MCF 10A (cell line): Measurements from ENCODE around the gene LHFPL3. TPM values are rescaled to one million over a fixed set of nuclear protein-coding genes. Genes with fewer than 3 reads are reported as not detected.
A peak's percentile ranks its signal among the peaks of the same experiment; 100 is the strongest.

ENCODE experiments used
- BruUV-seq: library from RNA; stranded (reverse); fragments of 400-500 nt; replicated peaks from 2 replicates; lab custom pipeline; 2021; lab: Mats Ljungman, UMichigan
- CTCF ChIA-PET: fragments of 300-600 bp; sonication (Branson Sonifier 250); formaldehyde crosslinking; extraction: SDS; loops from one replicate; lab custom pipeline; 2021; ENCODE audit warnings: antibody characterized with exemption, inconsistent platforms; lab: Yijun Ruan, JAX
- POLR2A ChIA-PET: fragments of 300-600, 350-650 bp; sonication (Branson Sonifier 250); formaldehyde crosslinking; extraction: SDS; loops from one replicate; lab custom pipeline; 2020; ENCODE audit warnings: antibody characterized with exemption, inconsistent platforms; lab: Yijun Ruan, JAX
- DNase-seq: peaks from one replicate; pipeline ENCODE4 v3.0.0-alpha.2; 2018; ENCODE audit not compliant: unreplicated experiment
- H3K27ac Mint-ChIP-seq: one replicate; pipeline ENCODE4 v1.8.0; 2022; ENCODE audit warnings: mild to moderate bottlenecking, low read depth, mixed read lengths; ENCODE audit not compliant: unreplicated experiment
- H3K27me3 Mint-ChIP-seq: one replicate; pipeline ENCODE4 v1.8.0; 2022; ENCODE audit warnings: mixed read lengths; ENCODE audit not compliant: insufficient read depth, unreplicated experiment
- H3K36me3 Mint-ChIP-seq: one replicate; pipeline ENCODE4 v1.8.0; 2022; ENCODE audit warnings: mild to moderate bottlenecking, moderate library complexity, mixed read lengths; ENCODE audit not compliant: insufficient read depth, unreplicated experiment
- H3K4me1 Mint-ChIP-seq: one replicate; pipeline ENCODE4 v1.8.0; 2022; ENCODE audit warnings: mixed read lengths; ENCODE audit not compliant: insufficient read depth, unreplicated experiment
- H3K4me3 Mint-ChIP-seq: one replicate; pipeline ENCODE4 v1.8.0; 2022; ENCODE audit warnings: mild to moderate bottlenecking, moderate library complexity, mixed read lengths; ENCODE audit not compliant: unreplicated experiment
- H3K9me3 Mint-ChIP-seq: one replicate; pipeline ENCODE4 v1.8.0; 2022; ENCODE audit warnings: mixed read lengths; ENCODE audit not compliant: unreplicated experiment
- CTCF ChIP-seq: fragments of 200-600 bp; IDR thresholded peaks from one replicate; pipeline ENCODE4 v1.8.0; 2022; ENCODE audit warnings: antibody characterized with exemption, mild to moderate bottlenecking; ENCODE audit not compliant: unreplicated experiment
- intact Hi-C: fragments of 100-400 bp; cut with micrococcal nuclease; formaldehyde crosslinking; loops from 2 replicates; pipeline ENCODE4 v1.14.1; 2022
- total RNA-seq: library from RNA; stranded (reverse); gene quantifications from 2 replicates; pipeline ENCODE4 v1.2.3, GENCODE V29; 2022

Gene LHFPL3
- total RNA-seq, 1 experiment from 2014 or later, result not detected

GRCh38 chr7:104791080-104791479 lies 462.7 kb downstream of the LHFPL3 start:
- POLR2A ChIA-PET, result no interaction called here
- DNase-seq, result peak; percentile 55
- Mint-ChIP-seq H3K4me1 (peaks cover 12% of the 10 kb centered on the region), H3K9me3 (no peaks in the 10 kb centered on the region), H3K36me3 (no peaks in the 10 kb centered on the region), H3K27me3 (peaks cover 3% of the 10 kb centered on the region), H3K27ac (no peak overlapping the region), H3K4me3 (no peak overlapping the region)
- TF ChIP-seq CTCF, result no peak
- BruUV-seq, result no TSS peak
- intact Hi-C loops, result no loop called here
- CTCF ChIA-PET, result interaction anchor here (0.6 kb wide), 1 partner anchor 11 kb away, joined by 4 read pairs; no protein-coding TSS in a partner anchor

GRCh38 chr7:104793066-104793465 lies 464.7 kb downstream of the LHFPL3 start:
- BruUV-seq, result no TSS peak
- H3K4me3 Mint-ChIP-seq, result no peak overlapping the region
- H3K36me3 Mint-ChIP-seq, result no peaks in the 10 kb centered on the region
- TF ChIP-seq CTCF, result no peak
- H3K4me1 Mint-ChIP-seq, result peaks cover 12% of the 10 kb centered on the region
- DNase-seq, result peak; percentile 68
- POLR2A ChIA-PET, result no interaction called here
- no peaks in the 10 kb centered on the region for H3K9me3 Mint-ChIP-seq
- H3K27me3 Mint-ChIP-seq, result no peaks in the 10 kb centered on the region
- CTCF ChIA-PET, result interaction anchor here (1.1 kb wide), 2 partner anchors 55 to 562 kb away, joined by 3 to 4 read pairs; no protein-coding TSS in a partner anchor
- intact Hi-C loops, result no loop called here
- no peak overlapping the region for H3K27ac Mint-ChIP-seq

- Mint-ChIP-seq H3K27ac (no peak overlapping the region), H3K4me3 (no peak overlapping the region), H3K4me1 (peaks cover 12% of the 10 kb centered on the region), H3K36me3 (no peaks in the 10 kb centered on the region), H3K27me3 (peaks cover 6% of the 10 kb centered on the region), H3K9me3 (no peaks in the 10 kb centered on the region)
- ChIA-PET CTCF (interaction anchor here (1.1 kb wide), 1 partner anchor 563 kb away, joined by 3 read pairs; no protein-coding TSS in a partner anchor), POLR2A (no interaction called here)
- peak; percentile 36 for DNase-seq
- intact Hi-C loops, result no loop called here
- no peak for TF ChIP-seq CTCF
- no TSS peak for BruUV-seq
These were observed 465.8 kb downstream of the LHFPL3 start for GRCh38 chr7:104794154-104794553.

- ChIA-PET POLR2A (no interaction called here), CTCF (no interaction called here)
- DNase-seq, result no peak
- Mint-ChIP-seq H3K36me3 (no peaks in the 10 kb centered on the region), H3K4me3 (no peak overlapping the region), H3K27ac (no peak overlapping the region), H3K27me3 (peaks cover 10% of the 10 kb centered on the region), H3K9me3 (no peaks in the 10 kb centered on the region), H3K4me1 (peaks cover 12% of the 10 kb centered on the region)
- intact Hi-C loops, result no loop called here
- no peak for TF ChIP-seq CTCF
- BruUV-seq, result no TSS peak
These were observed 466.2 kb downstream of the LHFPL3 start for GRCh38 chr7:104794589-104794988.
